ENCODE results near the gene RPS14.

The RPS14 gene

DNA sequence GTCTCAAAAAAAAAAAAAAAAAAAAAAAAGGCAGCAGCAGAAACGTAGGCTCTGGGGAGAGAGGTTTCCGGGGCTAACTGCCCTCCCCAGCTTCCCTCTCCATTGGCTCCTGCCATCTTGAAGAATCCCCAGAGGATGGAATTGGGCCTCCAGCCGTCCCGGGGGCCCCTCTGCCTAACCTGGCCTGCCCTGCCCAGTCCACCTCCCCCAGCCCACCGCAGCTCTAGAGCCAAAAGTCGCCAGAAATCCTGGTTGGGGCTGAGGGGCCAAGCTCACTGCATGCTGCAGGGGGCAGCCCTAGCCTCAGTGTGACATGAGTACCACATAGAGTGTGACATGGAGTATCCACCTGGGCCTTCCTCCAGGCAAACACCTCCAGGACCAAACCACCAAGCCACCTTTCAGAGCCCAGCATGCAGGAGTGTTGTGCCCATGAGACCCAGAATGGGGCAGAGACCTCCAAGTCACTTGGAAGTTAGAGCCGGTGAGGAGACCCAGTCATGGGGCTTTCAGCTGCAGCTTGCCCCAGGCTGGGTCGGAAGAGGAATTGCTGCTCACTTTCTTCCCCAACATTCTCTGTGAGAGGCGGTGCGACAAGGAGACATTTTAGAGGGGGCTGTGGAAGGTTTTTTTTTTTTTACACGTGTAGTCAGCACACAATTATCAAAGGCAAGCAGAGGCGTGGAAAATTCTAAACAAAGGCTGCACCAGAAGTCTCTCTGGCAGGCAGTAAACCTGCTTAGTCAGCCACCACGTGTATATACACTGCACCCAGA, 54.4 kb downstream of the RPS14 start:
- TF ChIP-seq, protein P1, sequence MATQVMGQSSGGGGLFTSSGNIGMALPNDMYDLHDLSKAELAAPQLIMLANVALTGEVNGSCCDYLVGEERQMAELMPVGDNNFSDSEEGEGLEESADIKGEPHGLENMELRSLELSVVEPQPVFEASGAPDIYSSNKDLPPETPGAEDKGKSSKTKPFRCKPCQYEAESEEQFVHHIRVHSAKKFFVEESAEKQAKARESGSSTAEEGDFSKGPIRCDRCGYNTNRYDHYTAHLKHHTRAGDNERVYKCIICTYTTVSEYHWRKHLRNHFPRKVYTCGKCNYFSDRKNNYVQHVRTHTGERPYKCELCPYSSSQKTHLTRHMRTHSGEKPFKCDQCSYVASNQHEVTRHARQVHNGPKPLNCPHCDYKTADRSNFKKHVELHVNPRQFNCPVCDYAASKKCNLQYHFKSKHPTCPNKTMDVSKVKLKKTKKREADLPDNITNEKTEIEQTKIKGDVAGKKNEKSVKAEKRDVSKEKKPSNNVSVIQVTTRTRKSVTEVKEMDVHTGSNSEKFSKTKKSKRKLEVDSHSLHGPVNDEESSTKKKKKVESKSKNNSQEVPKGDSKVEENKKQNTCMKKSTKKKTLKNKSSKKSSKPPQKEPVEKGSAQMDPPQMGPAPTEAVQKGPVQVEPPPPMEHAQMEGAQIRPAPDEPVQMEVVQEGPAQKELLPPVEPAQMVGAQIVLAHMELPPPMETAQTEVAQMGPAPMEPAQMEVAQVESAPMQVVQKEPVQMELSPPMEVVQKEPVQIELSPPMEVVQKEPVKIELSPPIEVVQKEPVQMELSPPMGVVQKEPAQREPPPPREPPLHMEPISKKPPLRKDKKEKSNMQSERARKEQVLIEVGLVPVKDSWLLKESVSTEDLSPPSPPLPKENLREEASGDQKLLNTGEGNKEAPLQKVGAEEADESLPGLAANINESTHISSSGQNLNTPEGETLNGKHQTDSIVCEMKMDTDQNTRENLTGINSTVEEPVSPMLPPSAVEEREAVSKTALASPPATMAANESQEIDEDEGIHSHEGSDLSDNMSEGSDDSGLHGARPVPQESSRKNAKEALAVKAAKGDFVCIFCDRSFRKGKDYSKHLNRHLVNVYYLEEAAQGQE (IDR thresholded peaks at IDR 0.05; ENCODE audit: insufficient read depth in 1 of 2, low read depth in 2 of 2, low read length in 2 of 2): no peak
- TF ChIP-seq SIN3A (IDR thresholded peaks at IDR 0.05; ENCODE audit: borderline replicate concordance, insufficient read depth, low read length) (no peak), TAF1 (IDR thresholded peaks at IDR 0.05; ENCODE audit: borderline replicate concordance, insufficient read depth, low read length) (no peak), FOXP2 (optimal IDR thresholded peaks at IDR 0.05; ENCODE audit: borderline replicate concordance, extremely low read depth, extremely low read length, insufficient read depth) (no peak), POLR2AphosphoS5 (IDR thresholded peaks at IDR 0.05; ENCODE audit: low read depth, low read length) (no peak)

DNA sequence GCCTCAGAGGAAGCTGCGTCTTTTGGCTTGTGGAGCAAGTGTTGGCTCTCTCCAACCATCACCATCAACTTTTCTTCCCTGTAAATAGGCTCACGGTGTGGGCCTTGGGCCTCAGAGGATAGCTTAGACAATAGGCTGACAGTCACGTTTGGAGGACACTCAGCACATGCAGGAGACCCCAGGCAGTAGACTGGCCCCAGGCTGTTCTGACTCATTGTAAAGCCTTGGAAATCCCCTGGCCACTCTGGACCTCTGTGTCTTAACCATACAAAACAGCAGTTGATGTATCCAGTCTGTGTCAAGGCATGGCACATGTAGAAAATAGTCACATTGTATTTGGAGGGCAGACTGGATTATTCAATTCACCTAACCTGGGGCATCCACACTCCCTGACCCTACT, 55.4 kb downstream of the RPS14 start:
- TF ChIP-seq POLR2AphosphoS5 (IDR thresholded peaks at IDR 0.05; ENCODE audit: low read depth, low read length): no peak
- TF ChIP-seq SIN3A (IDR thresholded peaks at IDR 0.05; ENCODE audit: borderline replicate concordance, insufficient read depth, low read length): no peak
- TF ChIP-seq, protein P1 (IDR thresholded peaks at IDR 0.05; ENCODE audit: insufficient read depth in 1 of 2, low read depth in 2 of 2, low read length in 2 of 2): no peak
- TF ChIP-seq TAF1 (IDR thresholded peaks at IDR 0.05; ENCODE audit: borderline replicate concordance, insufficient read depth, low read length): no peak
- no peak for TF ChIP-seq FOXP2 (optimal IDR thresholded peaks at IDR 0.05; ENCODE audit: borderline replicate concordance, extremely low read depth, extremely low read length, insufficient read depth)

DNA sequence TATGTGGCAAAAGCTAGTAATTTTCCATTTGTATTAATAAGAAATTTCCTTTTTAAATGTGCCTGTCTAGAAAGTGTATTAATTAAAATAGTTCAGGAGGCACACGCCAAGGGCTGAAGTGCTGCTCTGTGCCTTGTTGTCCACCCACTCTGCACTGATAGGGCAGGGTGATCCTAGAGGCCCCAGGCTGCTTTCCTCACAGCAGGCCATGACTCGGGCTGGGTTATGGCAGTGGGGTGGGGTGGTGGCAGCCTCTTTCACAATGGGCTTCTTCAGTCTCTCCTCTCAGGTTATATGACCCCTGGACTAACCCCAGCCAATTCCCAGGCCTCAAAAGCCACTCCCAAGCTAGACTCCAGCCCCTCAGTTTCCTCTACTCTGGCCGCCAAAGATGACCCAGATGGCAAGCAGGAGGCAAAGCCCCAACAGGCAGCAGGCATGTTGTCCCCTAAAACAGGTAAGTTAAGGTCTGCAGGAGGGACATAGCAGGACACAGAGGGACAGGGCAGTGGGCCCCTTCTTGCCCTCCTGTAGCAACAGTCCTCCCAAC, 56.4 kb downstream of the RPS14 start:
- no peak for TF ChIP-seq POLR2AphosphoS5 (IDR thresholded peaks at IDR 0.05; ENCODE audit: low read depth, low read length)
- no peak for TF ChIP-seq FOXP2 (optimal IDR thresholded peaks at IDR 0.05; ENCODE audit: borderline replicate concordance, extremely low read depth, extremely low read length, insufficient read depth)
- TF ChIP-seq, protein P1 (IDR thresholded peaks at IDR 0.05; ENCODE audit: insufficient read depth in 1 of 2, low read depth in 2 of 2, low read length in 2 of 2): no peak
- no peak for TF ChIP-seq SIN3A (IDR thresholded peaks at IDR 0.05; ENCODE audit: borderline replicate concordance, insufficient read depth, low read length)
- TF ChIP-seq TAF1 (IDR thresholded peaks at IDR 0.05; ENCODE audit: borderline replicate concordance, insufficient read depth, low read length): no peak

DNA sequence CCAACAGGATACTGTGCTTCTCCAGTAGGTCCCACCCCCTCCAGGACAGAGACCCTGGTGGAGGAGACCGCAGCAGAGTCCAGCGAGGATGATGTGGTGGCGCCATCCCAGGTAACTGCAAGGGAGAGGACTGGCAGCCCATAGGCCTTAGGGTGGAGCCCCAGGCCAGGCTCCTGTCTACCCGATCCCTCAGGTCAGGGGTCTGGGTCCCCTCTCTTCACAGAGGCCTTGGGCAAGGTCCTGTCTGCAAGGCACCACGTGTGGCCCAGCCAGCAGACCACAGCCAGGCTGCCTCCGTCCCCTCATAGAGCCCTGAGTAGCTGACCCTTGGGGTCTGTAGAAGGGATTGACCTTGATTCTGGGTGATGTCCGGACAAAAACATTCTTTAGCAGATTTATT, 56.9 kb downstream of the RPS14 start:
- TF ChIP-seq POLR2AphosphoS5 (IDR thresholded peaks at IDR 0.05; ENCODE audit: low read depth, low read length) (no peak), FOXP2 (optimal IDR thresholded peaks at IDR 0.05; ENCODE audit: borderline replicate concordance, extremely low read depth, extremely low read length, insufficient read depth) (no peak), SIN3A (IDR thresholded peaks at IDR 0.05; ENCODE audit: borderline replicate concordance, insufficient read depth, low read length) (no peak), TAF1 (IDR thresholded peaks at IDR 0.05; ENCODE audit: borderline replicate concordance, insufficient read depth, low read length) (no peak)
- TF ChIP-seq, protein P1 (IDR thresholded peaks at IDR 0.05; ENCODE audit: insufficient read depth in 1 of 2, low read depth in 2 of 2, low read length in 2 of 2): no peak
